GM12892 (cell line): ENCODE data around the gene PRKAR1A.

Experiments used
- POLR2A ChIP-seq: IDR thresholded peaks from 2 replicates; pipeline ENCODE4 v1.6.1; 2011; ENCODE audit warnings: low read depth, low read length, control low read depth
- POLR2AphosphoS5 ChIP-seq: IDR thresholded peaks from 2 replicates; pipeline ENCODE4 v1.6.1; 2011; ENCODE audit warnings: low read depth, low read length, control low read depth
- TAF1 ChIP-seq: IDR thresholded peaks from 2 replicates; pipeline ENCODE4 v1.6.1; 2011; ENCODE audit warnings: low read depth, mild to moderate bottlenecking, control low read depth, low read length, borderline replicate concordance

DNA sequence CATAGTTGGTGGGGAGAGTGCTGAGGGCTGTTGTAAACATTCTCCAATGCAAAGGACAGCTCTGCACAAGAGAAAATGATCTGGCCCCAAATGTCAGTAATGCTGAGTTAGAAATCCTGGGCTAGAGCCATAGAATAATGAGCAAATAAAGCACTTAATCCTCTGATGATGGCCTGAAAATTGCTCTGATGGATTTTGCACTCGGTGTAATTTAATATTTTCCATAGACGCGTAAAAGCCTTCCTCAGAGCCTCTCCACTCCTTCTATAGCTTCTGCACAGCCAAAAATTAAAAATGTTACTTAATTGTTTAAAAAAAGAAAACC lies 65.2 kb downstream of the PRKAR1A start:
- TF ChIP-seq POLR2A (no peak), TAF1 (no peak), POLR2AphosphoS5 (no peak)
